LHCN-M2 (cell line): ENCODE measurements around the gene SLC12A6. TPM values are rescaled to one million over a fixed set of nuclear protein-coding genes. Genes with fewer than 3 reads are reported as not detected.
"Not testable (repeated sequence)": the region's sequence is repeated elsewhere in the genome, so short reads cannot be mapped to it uniquely, and the experiment has no call there.

ENCODE experiments used
- DNase-seq: peaks from one replicate; pipeline ENCODE4 v3.0.0-alpha.2; 2012; ENCODE audit warnings: low read depth
- total RNA-seq: library from RNA; depleted of rRNA; stranded (reverse); fragments of >200 nt; gene quantifications from 2 replicates; pipeline ENCODE4 v1.2.3, GENCODE V29; 2014; rRNA removed

The SLC12A6 gene
- total RNA-seq, 1 experiment from 2014 or later = 12.1 TPM

GRCh38 chr15:34203936-34204335, 133.6 kb downstream of the SLC12A6 start:
- no peak for DNase-seq

GRCh38 chr15:34203305-34203704, 134.3 kb downstream of the SLC12A6 start:
- DNase-seq = no peak

- DNase-seq = not testable (repeated sequence)
Observed at GRCh38 chr15:34193272-34193671, 144.3 kb downstream of the SLC12A6 start.

- DNase-seq = no peak
Observed at GRCh38 chr15:34188711-34189110, 148.9 kb downstream of the SLC12A6 start.

DNA sequence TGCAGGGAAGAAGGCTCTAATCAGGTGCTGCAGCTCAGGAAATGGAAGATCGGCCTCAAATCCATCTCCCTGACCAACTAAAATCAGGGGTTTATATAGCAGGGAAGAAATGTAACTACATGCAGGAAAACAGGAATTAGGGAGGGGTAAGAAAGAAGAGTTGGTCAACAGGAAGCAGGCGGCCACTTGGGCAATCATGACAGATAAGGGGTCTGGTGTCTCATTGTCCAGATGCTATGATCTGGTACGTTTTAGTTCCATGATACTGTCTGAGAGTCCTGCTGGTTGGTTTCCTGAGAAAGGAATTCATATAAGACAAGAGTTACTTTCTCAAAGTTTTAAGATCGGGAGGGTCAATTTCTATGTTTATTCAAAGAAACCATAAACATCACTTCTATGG, 151.9 kb downstream of the SLC12A6 start:
- no peak for DNase-seq

DNA sequence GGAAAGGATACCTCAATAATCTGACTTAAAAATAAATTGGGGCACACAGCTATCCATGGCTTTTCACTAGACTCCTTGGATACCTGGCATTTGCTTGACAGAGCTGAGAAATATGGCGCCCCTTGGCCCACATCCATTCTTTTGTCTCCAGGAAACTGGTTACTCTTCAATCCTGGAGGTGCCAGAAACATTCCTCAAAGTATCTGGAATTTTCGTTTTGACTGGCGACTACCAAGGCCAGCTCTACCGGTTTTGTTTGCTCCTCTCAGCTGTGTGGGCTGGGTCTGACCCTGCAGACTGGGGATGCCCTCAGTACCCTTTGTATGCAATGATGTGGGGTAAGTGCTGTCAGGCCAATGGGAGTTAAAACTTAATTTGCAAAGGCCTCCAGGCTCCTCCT, 154.6 kb downstream of the SLC12A6 start:
- no peak for DNase-seq

Other genes with a start within 250 kb of the SLC12A6 start
- 29.2 and 39.3 TPM in 2 replicates for gene EMC7, start 235.9 kb downstream of the SLC12A6 start, total RNA-seq
- gene PGBD4, start 235.7 kb downstream of the SLC12A6 start, total RNA-seq = 1.7 and 1.9 TPM in 2 replicates
- gene KATNBL1, start 127.7 kb downstream of the SLC12A6 start, total RNA-seq = 44.1 and 45.4 TPM in 2 replicates
- 189 and 199 TPM in 2 replicates for gene EMC4, start 112.8 kb downstream of the SLC12A6 start, total RNA-seq
- 166 and 200 TPM in 2 replicates for gene NOP10, start 5.4 kb upstream of the SLC12A6 start, total RNA-seq
- gene NUTM1, start 5.5 kb upstream of the SLC12A6 start, total RNA-seq = 0.06 TPM in 1 of 2 replicates, not detected in the other
- 18.9 and 25.3 TPM in 2 replicates for gene LPCAT4, start 29.4 kb upstream of the SLC12A6 start, total RNA-seq
- gene GOLGA8A, start 100.0 kb upstream of the SLC12A6 start, total RNA-seq = 26.9 and 27.3 TPM in 2 replicates
- gene GOLGA8B, start 245.9 kb upstream of the SLC12A6 start, total RNA-seq = 21.3 and 31.9 TPM in 2 replicates